ENCODE data around the gene MECP2. TPM values are rescaled to one million over a fixed set of nuclear protein-coding genes. Genes with fewer than 3 reads are reported as not detected.

The MECP2 gene
- polyA plus RNA-seq, 2 of the 4 experiments (the other 2 are of a cell fraction) = 17.7 to 19.2 TPM

DNA sequence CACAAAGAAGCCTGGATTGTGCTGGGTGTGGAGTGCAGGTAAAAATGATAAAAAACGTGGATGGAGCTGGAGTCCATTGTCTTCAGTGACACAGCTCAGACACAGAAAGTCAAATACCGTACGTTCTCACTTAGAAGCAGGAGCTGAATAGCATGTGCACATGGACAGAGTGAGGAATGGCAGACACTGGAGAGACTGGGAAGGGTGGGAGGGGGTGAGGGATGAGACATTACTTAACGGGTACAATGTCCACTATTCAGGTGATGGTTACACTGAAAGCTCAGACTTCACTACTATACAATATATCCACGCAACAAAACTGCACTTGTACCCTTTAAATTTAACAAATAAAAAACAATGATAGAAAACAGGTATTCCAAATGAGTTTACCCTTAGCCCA is 59.8 kb downstream of the MECP2 start:
- H3K4me1 ChIP-seq = peaks cover 26% of the 10 kb centered on the region
- CTCF ChIA-PET = interaction anchor here (1.5 kb wide), 1 partner anchor 30 kb away, joined by 3 read pairs; no protein-coding TSS in a partner anchor
- H3K4me3 ChIP-seq = no peak overlapping the region
- no peak overlapping the region for H3K4me2 ChIP-seq
- DNase-seq (ENCODE audit: low read depth in 1 of 2, low spot score in 1 of 2) (no peak), FAIRE-seq (no peak), ATAC-seq (no peak)
- 87% methylated on average over 5 of the region's 5 CpGs for WGBS (ENCODE audit: missing lambda C conversion rate)
- H3K27ac ChIP-seq = no peak overlapping the region
- no peak for TF ChIP-seq HOXB13 (CRISPR knock-in tag; IDR thresholded peaks at IDR 0.05; ENCODE audit: low read depth)
- no peak for TF ChIP-seq POLR2A (IDR thresholded peaks at IDR 0.05; ENCODE audit: low read length)
- no peak for TF ChIP-seq ZC3H11A (IDR thresholded peaks at IDR 0.05)
- TF ChIP-seq ESRRA (IDR thresholded peaks at IDR 0.05; ENCODE audit: borderline replicate concordance, low read length) = no peak
- no peaks in the 10 kb centered on the region for H3K9me3 ChIP-seq
- POLR2A ChIA-PET = no interaction called here

DNA sequence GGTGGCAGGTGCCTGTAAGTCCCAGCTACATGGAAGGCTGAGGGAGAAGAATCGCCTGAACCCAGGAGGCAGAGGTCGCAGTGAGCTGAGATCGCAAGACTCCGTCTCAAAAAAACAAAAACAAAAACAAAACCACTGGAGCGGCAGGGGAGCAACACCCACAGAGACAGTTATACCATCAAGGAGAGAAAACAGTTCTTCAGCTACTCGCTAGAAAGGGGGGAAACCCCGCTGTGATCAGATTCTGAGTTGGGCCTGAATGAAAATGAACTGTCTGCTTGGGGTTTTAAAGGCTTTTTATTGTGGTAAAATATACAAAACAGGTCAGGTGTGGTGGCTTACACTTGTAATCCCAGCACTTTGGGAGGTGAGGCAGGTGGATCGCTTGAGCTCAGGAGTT is 61.0 kb downstream of the MECP2 start:
- DNase-seq (ENCODE audit: low read depth in 1 of 2, low spot score in 1 of 2) (no peak), FAIRE-seq (no peak), ATAC-seq (no peak)
- TF ChIP-seq BHLHE40 (IDR thresholded peaks at IDR 0.05; ENCODE audit: low read depth, low read length) (no peak), SMC3 (IDR thresholded peaks at IDR 0.05) (no peak), CEBPB (IDR thresholded peaks at IDR 0.05) (no peak), TFCP2L1 (CRISPR knock-in tag; IDR thresholded peaks at IDR 0.05) (no peak), MYC (IDR thresholded peaks at IDR 0.05; ENCODE audit: borderline replicate concordance, low read length) (no peak)
- TF ChIP-seq, protein P1, sequence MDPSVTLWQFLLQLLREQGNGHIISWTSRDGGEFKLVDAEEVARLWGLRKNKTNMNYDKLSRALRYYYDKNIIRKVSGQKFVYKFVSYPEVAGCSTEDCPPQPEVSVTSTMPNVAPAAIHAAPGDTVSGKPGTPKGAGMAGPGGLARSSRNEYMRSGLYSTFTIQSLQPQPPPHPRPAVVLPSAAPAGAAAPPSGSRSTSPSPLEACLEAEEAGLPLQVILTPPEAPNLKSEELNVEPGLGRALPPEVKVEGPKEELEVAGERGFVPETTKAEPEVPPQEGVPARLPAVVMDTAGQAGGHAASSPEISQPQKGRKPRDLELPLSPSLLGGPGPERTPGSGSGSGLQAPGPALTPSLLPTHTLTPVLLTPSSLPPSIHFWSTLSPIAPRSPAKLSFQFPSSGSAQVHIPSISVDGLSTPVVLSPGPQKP (IDR thresholded peaks at IDR 0.05; ENCODE audit: low read depth, low read length) = no peak
- TF ChIP-seq, protein P2, sequence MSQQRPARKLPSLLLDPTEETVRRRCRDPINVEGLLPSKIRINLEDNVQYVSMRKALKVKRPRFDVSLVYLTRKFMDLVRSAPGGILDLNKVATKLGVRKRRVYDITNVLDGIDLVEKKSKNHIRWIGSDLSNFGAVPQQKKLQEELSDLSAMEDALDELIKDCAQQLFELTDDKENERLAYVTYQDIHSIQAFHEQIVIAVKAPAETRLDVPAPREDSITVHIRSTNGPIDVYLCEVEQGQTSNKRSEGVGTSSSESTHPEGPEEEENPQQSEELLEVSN (IDR thresholded peaks at IDR 0.05; ENCODE audit: borderline replicate concordance, low read depth) = no peak
- TF ChIP-seq, protein P3, sequence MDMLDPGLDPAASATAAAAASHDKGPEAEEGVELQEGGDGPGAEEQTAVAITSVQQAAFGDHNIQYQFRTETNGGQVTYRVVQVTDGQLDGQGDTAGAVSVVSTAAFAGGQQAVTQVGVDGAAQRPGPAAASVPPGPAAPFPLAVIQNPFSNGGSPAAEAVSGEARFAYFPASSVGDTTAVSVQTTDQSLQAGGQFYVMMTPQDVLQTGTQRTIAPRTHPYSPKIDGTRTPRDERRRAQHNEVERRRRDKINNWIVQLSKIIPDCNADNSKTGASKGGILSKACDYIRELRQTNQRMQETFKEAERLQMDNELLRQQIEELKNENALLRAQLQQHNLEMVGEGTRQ (IDR thresholded peaks at IDR 0.05) = no peak
- H3K4me2 ChIP-seq = no peak overlapping the region
- H3K4me1 ChIP-seq = peaks cover 20% of the 10 kb centered on the region
- no peak overlapping the region for H3K27ac ChIP-seq
- CTCF ChIA-PET = interaction anchor here (0.8 to 1.6 kb wide), 2 partner anchors 10 to 23 kb away, joined by 3 to 4 read pairs; no protein-coding TSS in a partner anchor
- H3K4me3 ChIP-seq = no peak overlapping the region
- POLR2A ChIA-PET = no interaction called here
- WGBS (ENCODE audit: missing lambda C conversion rate) = 92% methylated on average over 8 of the region's 8 CpGs
- H3K9me3 ChIP-seq = no peaks in the 10 kb centered on the region

DNA sequence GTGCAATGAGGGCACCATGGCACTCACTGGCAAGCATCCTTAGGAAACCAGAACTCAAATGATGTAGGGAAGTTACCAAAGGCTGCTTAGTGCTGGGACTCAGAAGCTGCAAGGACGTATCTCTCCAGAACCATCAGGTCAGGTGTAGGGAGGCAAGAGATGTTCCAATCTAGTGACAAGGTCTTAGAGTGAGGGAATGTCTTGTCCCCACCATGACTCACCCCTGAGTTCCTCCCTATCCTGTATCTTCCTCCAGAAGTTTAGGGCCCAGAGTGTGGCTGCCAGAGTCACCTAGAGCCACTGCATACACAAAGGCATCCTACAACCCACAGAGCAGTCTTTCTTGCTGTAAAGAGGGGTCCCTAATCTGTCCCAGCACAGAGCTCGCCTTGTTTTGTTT is 63.7 kb downstream of the MECP2 start:
- Histone ChIP-seq H3K4me1 (no peaks in the 10 kb centered on the region), H3K9me3 (no peaks in the 10 kb centered on the region), H3K4me3 (no peak overlapping the region), H3K27ac (no peak overlapping the region), H3K4me2 (no peak overlapping the region)
- TF ChIP-seq NR3C1 (IDR thresholded peaks at IDR 0.05) = no peak
- TF ChIP-seq HOXA7 (CRISPR knock-in tag; IDR thresholded peaks at IDR 0.05) = no peak
- no peak for TF ChIP-seq TP53 (CRISPR knock-in tag; IDR thresholded peaks at IDR 0.05)
- no peak for TF ChIP-seq RFX5 (IDR thresholded peaks at IDR 0.05)
- no peak for TF ChIP-seq ESRRA (IDR thresholded peaks at IDR 0.05; ENCODE audit: borderline replicate concordance, low read length)
- TF ChIP-seq, protein P3 (IDR thresholded peaks at IDR 0.05) = no peak
- no peak for TF ChIP-seq FOXS1 (CRISPR knock-in tag; IDR thresholded peaks at IDR 0.05)
- TF ChIP-seq KDM5A (IDR thresholded peaks at IDR 0.05) = no peak
- no peak for TF ChIP-seq JUN (IDR thresholded peaks at IDR 0.05)
- TF ChIP-seq ZC3H11A (IDR thresholded peaks at IDR 0.05) = no peak
- TF ChIP-seq, protein P4, sequence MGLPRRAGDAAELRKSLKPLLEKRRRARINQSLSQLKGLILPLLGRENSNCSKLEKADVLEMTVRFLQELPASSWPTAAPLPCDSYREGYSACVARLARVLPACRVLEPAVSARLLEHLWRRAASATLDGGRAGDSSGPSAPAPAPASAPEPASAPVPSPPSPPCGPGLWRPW (IDR thresholded peaks at IDR 0.05) = no peak
- TF ChIP-seq, protein P5, sequence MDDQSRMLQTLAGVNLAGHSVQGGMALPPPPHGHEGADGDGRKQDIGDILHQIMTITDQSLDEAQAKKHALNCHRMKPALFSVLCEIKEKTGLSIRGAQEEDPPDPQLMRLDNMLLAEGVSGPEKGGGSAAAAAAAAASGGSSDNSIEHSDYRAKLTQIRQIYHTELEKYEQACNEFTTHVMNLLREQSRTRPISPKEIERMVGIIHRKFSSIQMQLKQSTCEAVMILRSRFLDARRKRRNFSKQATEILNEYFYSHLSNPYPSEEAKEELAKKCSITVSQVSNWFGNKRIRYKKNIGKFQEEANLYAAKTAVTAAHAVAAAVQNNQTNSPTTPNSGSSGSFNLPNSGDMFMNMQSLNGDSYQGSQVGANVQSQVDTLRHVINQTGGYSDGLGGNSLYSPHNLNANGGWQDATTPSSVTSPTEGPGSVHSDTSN (IDR thresholded peaks at IDR 0.05) = no peak
- TF ChIP-seq, protein P6, sequence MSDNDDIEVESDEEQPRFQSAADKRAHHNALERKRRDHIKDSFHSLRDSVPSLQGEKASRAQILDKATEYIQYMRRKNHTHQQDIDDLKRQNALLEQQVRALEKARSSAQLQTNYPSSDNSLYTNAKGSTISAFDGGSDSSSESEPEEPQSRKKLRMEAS (IDR thresholded peaks at IDR 0.05) = no peak
- no peak for TF ChIP-seq SMC3 (IDR thresholded peaks at IDR 0.05)
- no peak for TF ChIP-seq TFCP2L1 (CRISPR knock-in tag; IDR thresholded peaks at IDR 0.05)
- DNase-seq (ENCODE audit: low read depth in 1 of 2, low spot score in 1 of 2) (no peak), ATAC-seq (no peak), FAIRE-seq (peak; percentile 70)
- 89% methylated on average over 2 of the region's 2 CpGs for WGBS (ENCODE audit: missing lambda C conversion rate)
- CTCF ChIA-PET = interaction anchor here (0.7 to 3.7 kb wide), 2 partner anchors 12 to 20 kb away, joined by 3 to 12 read pairs; no protein-coding TSS in a partner anchor
- POLR2A ChIA-PET = no interaction called here
